IMR-90 (cell line): ENCODE measurements around the gene FAM151A. TPM values are rescaled to one million over a fixed set of nuclear protein-coding genes. Genes with fewer than 3 reads are reported as not detected.

Experiments
- ATAC-seq: fragments of 200-7000 bp; cut with Tn5 transposase; 2 replicates; pipeline ENCODE4 v1.9.1; 2020; ENCODE audit warnings: low read depth, mild to moderate bottlenecking, moderate library complexity
- BruUV-seq: library from RNA; stranded (reverse); fragments of 400-500 nt; replicated peaks from 2 replicates; lab custom pipeline; 2021; lab: Mats Ljungman, UMichigan
- CTCF ChIA-PET: fragments of 300-600 bp; formaldehyde crosslinking; extraction: SDS; loops from one replicate; lab custom pipeline; 2021; ENCODE audit warnings: antibody characterized with exemption; lab: Yijun Ruan, JAX
- POLR2A ChIA-PET: fragments of 300-600 bp; sonication (Branson Sonifier 250); formaldehyde crosslinking; loops from one replicate; lab custom pipeline; 2022; ENCODE audit warnings: antibody characterized with exemption; ENCODE audit not compliant: unreplicated experiment; lab: Charles Lee
- DNase-seq: peaks from one replicate; pipeline ENCODE4 v3.0.0; 2013
- H2AFZ ChIP-seq: replicated peaks from 2 replicates; pipeline ENCODE3; 2013; ENCODE audit warnings: low read length, mild to moderate bottlenecking; ENCODE audit not compliant: poor library complexity
- H2AK5ac ChIP-seq: 2 replicates; pipeline ENCODE4 v1.6.1; 2013; ENCODE audit warnings: low read depth, low read length, inconsistent platforms
- H2AK9ac ChIP-seq: replicated peaks from 2 replicates; pipeline ENCODE3; 2013; ENCODE audit warnings: mild to moderate bottlenecking, low read depth, low read length, moderate library complexity; ENCODE audit not compliant: poor library complexity
- H2BK120ac ChIP-seq: 2 replicates; pipeline ENCODE4 v1.6.1; 2013; ENCODE audit warnings: low read depth, low read length, inconsistent platforms
- H2BK15ac ChIP-seq: 3 replicates; pipeline ENCODE4 v1.6.1; 2013; ENCODE audit warnings: low read depth, low read length, inconsistent platforms
- H2BK20ac ChIP-seq: 2 replicates; pipeline ENCODE4 v1.6.1; 2013; ENCODE audit warnings: low read depth, mild to moderate bottlenecking, inconsistent platforms, low read length, moderate library complexity
- H2BK5ac ChIP-seq: 2 replicates; pipeline ENCODE4 v1.6.1; 2013; ENCODE audit warnings: mild to moderate bottlenecking, low read depth, low read length, inconsistent platforms; ENCODE audit not compliant: poor library complexity, severe bottlenecking
- H3K14ac ChIP-seq: replicated peaks from 2 replicates; pipeline ENCODE4 v1.6.1; 2013; ENCODE audit warnings: low read depth, low read length, inconsistent platforms
- H3K18ac ChIP-seq: 2 replicates; pipeline ENCODE4 v1.6.1; 2013; ENCODE audit warnings: low read depth, low read length, control low read depth
- H3K23ac ChIP-seq: 2 replicates; pipeline ENCODE4 v1.6.1; 2013; ENCODE audit warnings: low read depth, low read length, inconsistent platforms
- H3K27ac ChIP-seq: 2 replicates; pipeline ENCODE4 v1.5.1; 2013; ENCODE audit warnings: mild to moderate bottlenecking, control low read depth, low read length; ENCODE audit not compliant: insufficient read depth
- H3K27me3 ChIP-seq: 2 replicates; pipeline ENCODE4 v1.6.1; 2013; ENCODE audit warnings: low read length; ENCODE audit not compliant: control insufficient read depth, insufficient read depth
- H3K36me3 ChIP-seq: 2 replicates; pipeline ENCODE4 v1.6.1; 2013; ENCODE audit warnings: low read length, mixed read lengths; ENCODE audit not compliant: control insufficient read depth, insufficient read depth
- H3K4ac ChIP-seq: 2 replicates; pipeline ENCODE4 v1.6.1; 2013; ENCODE audit warnings: low read depth, low read length, inconsistent platforms
- H3K4me1 ChIP-seq: 2 replicates; pipeline ENCODE4 v1.6.1; 2013; ENCODE audit warnings: low read length, mixed read lengths; ENCODE audit not compliant: control insufficient read depth, insufficient read depth
- H3K4me2 ChIP-seq: 2 replicates; pipeline ENCODE4 v1.6.1; 2013; ENCODE audit warnings: low read depth, mild to moderate bottlenecking, control low read depth, low read length, moderate library complexity
- H3K4me3 ChIP-seq: 2 replicates; pipeline ENCODE4 v1.5.1; 2013; ENCODE audit warnings: low read depth, mild to moderate bottlenecking, control low read depth, low read length, moderate library complexity; ENCODE audit not compliant: insufficient read depth
- H3K56ac ChIP-seq: 2 replicates; pipeline ENCODE4 v1.6.1; 2013; ENCODE audit warnings: low read length, inconsistent platforms; ENCODE audit not compliant: insufficient read depth; ENCODE audit errors: extremely low read depth
- H3K79me1 ChIP-seq, 2 experiments: 2 replicates each; pipeline ENCODE4 v1.6.1; 2013; ENCODE audit warnings: low read length in 2 of 2, inconsistent platforms in 1 of 2, low read depth in 1 of 2
- H3K9ac ChIP-seq: 2 replicates; pipeline ENCODE4 v1.6.1; 2013; ENCODE audit warnings: low read depth, low read length, control low read depth
- H3K9me1 ChIP-seq: 2 replicates; pipeline ENCODE4 v1.6.1; 2013; ENCODE audit warnings: low read length, inconsistent platforms; ENCODE audit not compliant: insufficient read depth
- H3K9me3 ChIP-seq: 2 replicates; pipeline ENCODE4 v1.6.1; 2013; ENCODE audit warnings: low read length; ENCODE audit not compliant: control insufficient read depth, insufficient read depth
- H4K20me1 ChIP-seq: 2 replicates; pipeline ENCODE4 v1.6.1; 2013; ENCODE audit warnings: low read length, inconsistent platforms; ENCODE audit not compliant: insufficient read depth
- H4K5ac ChIP-seq: 2 replicates; pipeline ENCODE4 v1.6.1; 2013; ENCODE audit warnings: mild to moderate bottlenecking, low read depth, low read length, control low read depth
- H4K8ac ChIP-seq, 2 experiments: 2 replicates each; pipeline ENCODE4 v1.6.1; 2013; ENCODE audit warnings: low read depth in 2 of 2, low read length in 2 of 2, control low read depth in 1 of 2, inconsistent platforms in 1 of 2
- H4K91ac ChIP-seq: 2 replicates; pipeline ENCODE4 v1.6.1; 2013; ENCODE audit warnings: low read depth, low read length, inconsistent platforms; ENCODE audit not compliant: insufficient read depth
- CHD1 ChIP-seq: IDR thresholded peaks from 2 replicates; pipeline ENCODE4 v1.6.1; 2012; ENCODE audit warnings: low read depth, low read length, improper control_type of control experiment
- ELK1 ChIP-seq: fragments of 150-350 bp; IDR thresholded peaks from 2 replicates; pipeline ENCODE4 v1.6.1; 2016; ENCODE audit warnings: low read depth, mild to moderate bottlenecking, low read length, moderate library complexity, borderline replicate concordance
- MAFK ChIP-seq: IDR thresholded peaks from 2 replicates; pipeline ENCODE4 v1.6.1; 2012; ENCODE audit warnings: low read depth, low read length, improper control_type of control experiment
- MAZ ChIP-seq: IDR thresholded peaks from 2 replicates; pipeline ENCODE4 v1.6.1; 2012; ENCODE audit warnings: low read depth, mild to moderate bottlenecking, low read length, improper control_type of control experiment, moderate library complexity, borderline replicate concordance
- MXI1 ChIP-seq: IDR thresholded peaks from 2 replicates; pipeline ENCODE4 v1.6.1; 2012; ENCODE audit warnings: low read depth, mild to moderate bottlenecking, low read length, moderate library complexity, borderline replicate concordance
- RCOR1 ChIP-seq: IDR thresholded peaks from 2 replicates; pipeline ENCODE4 v1.6.1; 2012; ENCODE audit warnings: mild to moderate bottlenecking, low read length, improper control_type of control experiment; ENCODE audit not compliant: insufficient replicate concordance
- SMC3 ChIP-seq: fragments of 150-350 bp; IDR thresholded peaks from 2 replicates; pipeline ENCODE4 v1.6.1; 2016; ENCODE audit warnings: low read depth, mild to moderate bottlenecking, antibody characterized with exemption, low read length, moderate library complexity
- USF2 ChIP-seq: fragments of 150-350 bp; IDR thresholded peaks from 2 replicates; pipeline ENCODE4 v1.6.1; 2017; ENCODE audit warnings: mild to moderate bottlenecking, antibody characterized with exemption, low read length, low read depth
- WGBS, 2 experiments: methylation state at CpG; one replicate each; pipeline versions ENCODE4 v1.1.5 to v1.1.7; 2013; ENCODE audit warnings: missing lambda C conversion rate in 2 of 2; ENCODE audit not compliant: insufficient read length in 1 of 2; ENCODE audit errors: extremely low coverage in 2 of 2; 5-methylcytosine and 5-hydroxymethylcytosine counted together
- dilution Hi-C: fragments of 300-500 bp; cut with HindIII; formaldehyde crosslinking; loops from one replicate; pipeline ENCODE4 v1.14.3; 2018; ENCODE audit warnings: low sequenced_read_pairs; ENCODE audit not compliant: unreplicated experiment
- in situ Hi-C: fragments of 300-500 bp; cut with MboI; formaldehyde crosslinking; loops from 3 replicates; pipeline ENCODE4 v1.14.3; 2019; ENCODE audit warnings: low sequenced_read_pairs, inconsistent platforms, mixed read lengths
- intact Hi-C: fragments of 100-400 bp; cut with micrococcal nuclease; formaldehyde crosslinking; loops from 2 replicates; pipeline ENCODE4 v1.10.0; 2022
- polyA plus RNA-seq, 3 experiments: library from polyadenylated mRNA; depleted of rRNA; stranded (reverse); fragments of >200 nt; gene quantifications; 2 replicates each; pipeline ENCODE4 v1.2.3, GENCODE V29; 2012; ENCODE audit warnings: low replicate concordance in 1 of 3
- total RNA-seq: library from RNA; depleted of rRNA; stranded (reverse); fragments of >200 nt; gene quantifications from 2 replicates; pipeline ENCODE4 v1.2.3, GENCODE V29; 2012

The FAM151A gene
- total and polyA plus RNA-seq, 2 of the 4 experiments (the other 2 are of a cell fraction) = not detected

- Histone ChIP-seq H3K36me3 (no peaks in the 10 kb centered on the region), H2AK9ac (no peak overlapping the region), H3K23ac (no peak overlapping the region), H3K4me2 (no peak overlapping the region), H3K27me3 (no peaks in the 10 kb centered on the region), H2AFZ (no peak overlapping the region), H4K91ac (no peak overlapping the region), H3K27ac (no peak overlapping the region), H4K20me1 (no peaks in the 10 kb centered on the region), H3K9me1 (peaks cover 8% of the 10 kb centered on the region), H3K4me1 (no peaks in the 10 kb centered on the region), H2BK20ac (no peak overlapping the region), H3K9ac (no peak overlapping the region), H2BK5ac (no peak overlapping the region), H3K4ac (no peak overlapping the region), H3K4me3 (no peak overlapping the region), H4K8ac (no peak overlapping the region), H4K5ac (no peak overlapping the region), H3K56ac (no peak overlapping the region), H2BK15ac (no peak overlapping the region), H2AK5ac (no peak overlapping the region), H3K79me1 (no peaks in the 10 kb centered on the region), H3K14ac (no peak overlapping the region), H3K9me3 (no peaks in the 10 kb centered on the region), H2BK120ac (no peak overlapping the region), H3K18ac (no peak overlapping the region)
- in situ Hi-C loops (no loop called here), dilution Hi-C loops (no loop called here), intact Hi-C loops (no loop called here)
- BruUV-seq = no TSS peak
- TF ChIP-seq CHD1 (no peak), USF2 (no peak), ELK1 (no peak), MAZ (no peak), MAFK (no peak), MXI1 (no peak), SMC3 (no peak), RCOR1 (no peak)
- ATAC-seq (no peak), DNase-seq (no peak)
- ChIA-PET POLR2A (no interaction called here), CTCF (no interaction called here)
- WGBS, 2 experiments = 100% methylated on average over 1 of the region's 6 CpGs; no CpG with 5 or more reads in 1 of the 2 experiments
Measured at GRCh38 chr1:54603241-54603640, 20.1 kb downstream of the FAM151A start.
